ENCODE data around the gene PKNOX1.
A peak's percentile ranks its signal among the peaks of the same experiment; 100 is the strongest.

Gene PKNOX1

DNA sequence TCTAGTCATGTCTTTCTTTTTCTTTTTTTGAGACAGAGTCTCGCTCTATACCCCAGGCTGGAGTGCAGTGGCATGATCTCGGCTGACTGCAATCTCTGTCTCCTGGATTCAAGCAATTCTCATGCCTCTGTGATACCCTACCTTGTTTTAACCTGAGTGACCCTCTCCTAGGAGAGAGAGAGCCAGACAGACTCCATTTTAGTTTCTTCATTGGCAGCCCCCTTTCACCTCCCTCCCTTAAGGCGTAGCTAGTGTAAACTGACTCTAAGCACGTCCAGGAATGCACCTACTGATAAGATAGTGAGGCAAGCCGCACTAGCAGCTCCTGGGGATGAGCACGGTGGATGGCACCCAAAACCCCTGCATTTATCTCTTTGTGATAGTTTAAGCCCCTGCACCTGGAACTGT, 5.2 kb upstream of the PKNOX1 start:
- TF ChIP-seq, protein P1, sequence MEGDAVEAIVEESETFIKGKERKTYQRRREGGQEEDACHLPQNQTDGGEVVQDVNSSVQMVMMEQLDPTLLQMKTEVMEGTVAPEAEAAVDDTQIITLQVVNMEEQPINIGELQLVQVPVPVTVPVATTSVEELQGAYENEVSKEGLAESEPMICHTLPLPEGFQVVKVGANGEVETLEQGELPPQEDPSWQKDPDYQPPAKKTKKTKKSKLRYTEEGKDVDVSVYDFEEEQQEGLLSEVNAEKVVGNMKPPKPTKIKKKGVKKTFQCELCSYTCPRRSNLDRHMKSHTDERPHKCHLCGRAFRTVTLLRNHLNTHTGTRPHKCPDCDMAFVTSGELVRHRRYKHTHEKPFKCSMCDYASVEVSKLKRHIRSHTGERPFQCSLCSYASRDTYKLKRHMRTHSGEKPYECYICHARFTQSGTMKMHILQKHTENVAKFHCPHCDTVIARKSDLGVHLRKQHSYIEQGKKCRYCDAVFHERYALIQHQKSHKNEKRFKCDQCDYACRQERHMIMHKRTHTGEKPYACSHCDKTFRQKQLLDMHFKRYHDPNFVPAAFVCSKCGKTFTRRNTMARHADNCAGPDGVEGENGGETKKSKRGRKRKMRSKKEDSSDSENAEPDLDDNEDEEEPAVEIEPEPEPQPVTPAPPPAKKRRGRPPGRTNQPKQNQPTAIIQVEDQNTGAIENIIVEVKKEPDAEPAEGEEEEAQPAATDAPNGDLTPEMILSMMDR (IDR thresholded peaks at IDR 0.05; ENCODE audit: low read depth, low read length) = no peak
- no peak overlapping the region for H3K4me3 ChIP-seq (replicated peaks in 1 of 2; ENCODE audit: low read depth in 2 of 2, low read length in 2 of 2)
- DNase-seq (ENCODE audit: low read depth in 2 of 2) = no peak

DNA sequence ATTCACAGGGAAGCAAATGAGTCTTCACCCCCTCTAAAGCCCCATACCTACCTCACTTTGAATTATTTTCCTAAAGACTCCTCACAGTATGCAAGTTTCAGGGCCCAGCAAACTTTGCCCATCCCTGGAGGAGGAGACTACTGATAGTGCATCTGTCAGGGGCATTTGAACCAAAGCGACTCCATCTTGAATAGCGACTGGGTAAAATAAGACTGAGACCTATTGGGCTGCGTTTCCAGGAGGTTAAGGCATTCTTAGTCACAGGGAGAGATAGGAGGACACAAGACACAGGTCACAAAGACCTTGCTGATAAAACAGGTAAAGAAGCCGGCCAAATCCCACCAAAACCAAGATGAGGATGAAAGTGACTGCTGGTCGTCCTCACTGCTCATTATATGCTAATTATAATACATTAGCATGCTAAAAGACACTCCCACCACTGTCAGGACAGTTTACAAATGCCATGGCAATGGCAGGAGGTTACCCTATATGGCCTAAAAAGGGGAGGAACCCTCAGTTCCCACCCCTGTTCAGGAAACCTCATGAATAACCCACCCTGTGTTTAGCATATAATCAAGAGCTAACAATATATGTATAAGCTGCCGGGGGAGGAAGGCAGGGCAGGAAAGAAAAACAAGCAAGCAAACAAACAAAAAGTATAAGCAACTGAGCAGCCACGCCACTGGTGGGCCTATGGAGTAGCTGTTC, 3.3 kb upstream of the PKNOX1 start:
- TF ChIP-seq, protein P1 (IDR thresholded peaks at IDR 0.05; ENCODE audit: low read depth, low read length) = no peak
- H3K4me3 ChIP-seq (replicated peaks in 1 of 2; ENCODE audit: low read depth in 2 of 2, low read length in 2 of 2) = no peak overlapping the region
- DNase-seq (ENCODE audit: low read depth in 2 of 2) = no peak

DNA sequence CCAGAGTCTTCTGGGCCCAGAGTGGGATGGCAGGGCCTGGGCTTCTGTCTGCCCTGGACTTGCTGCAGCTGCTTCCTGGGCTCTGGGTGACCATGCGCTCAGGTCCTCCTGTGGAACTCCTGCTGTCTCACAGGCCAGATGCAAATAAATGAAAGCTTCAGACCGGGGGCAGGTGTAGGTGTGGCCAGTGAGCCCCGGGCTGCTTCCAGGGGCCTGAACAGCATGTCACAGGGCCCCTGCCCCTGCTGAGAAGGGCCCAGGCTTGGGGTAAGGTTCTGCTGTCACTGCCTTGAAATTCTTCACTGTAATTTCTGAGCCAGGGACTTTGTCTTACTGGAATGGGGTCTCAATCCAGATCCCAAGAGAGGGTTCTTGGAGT, 2.5 kb upstream of the PKNOX1 start:
- TF ChIP-seq, protein P1 (IDR thresholded peaks at IDR 0.05; ENCODE audit: low read depth, low read length) = no peak
- DNase-seq (ENCODE audit: low read depth in 2 of 2) = no peak

DNA sequence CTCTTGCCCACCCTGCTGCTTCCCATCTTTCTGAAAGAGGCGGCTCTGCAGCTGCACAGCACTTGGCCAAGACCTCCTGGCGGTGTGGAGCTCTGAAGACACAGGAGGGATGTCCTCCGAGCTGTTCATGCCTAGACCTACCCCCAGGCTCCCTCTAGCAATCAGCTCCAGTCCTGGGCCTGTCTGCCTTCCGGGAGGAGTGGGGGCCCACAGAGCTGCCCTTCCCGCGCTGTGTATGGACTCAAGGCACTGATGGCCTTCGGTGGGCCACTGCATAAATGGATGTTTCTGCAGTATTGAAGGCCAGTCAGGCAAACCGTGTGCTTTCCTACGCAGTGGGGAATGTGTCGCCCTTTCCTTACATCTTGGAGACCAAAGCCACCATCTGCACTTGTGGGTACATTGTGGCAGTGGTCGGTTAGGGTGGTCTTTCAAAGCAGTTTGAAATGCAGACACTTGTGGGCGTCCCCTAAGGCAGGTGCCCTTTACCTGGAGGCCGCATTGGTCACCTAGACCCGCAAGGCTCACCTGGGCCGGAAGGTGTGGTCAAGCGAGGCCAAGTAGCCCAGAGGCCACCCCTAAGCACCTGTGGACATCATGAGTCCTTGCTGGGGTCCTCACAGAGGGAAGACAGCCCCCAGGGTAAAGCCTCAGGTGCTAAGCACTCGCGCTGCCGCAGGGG, 912 bp upstream of the PKNOX1 start:
- DNase-seq (ENCODE audit: low read depth in 2 of 2) = no peak
- peak overlapping the region; percentile 62 to 64 for H3K4me3 ChIP-seq (replicated peaks in 1 of 2; ENCODE audit: low read depth in 2 of 2, low read length in 2 of 2)
- TF ChIP-seq, protein P1 (IDR thresholded peaks at IDR 0.05; ENCODE audit: low read depth, low read length) = no peak

More for the DNA sequence above, 2.5 kb upstream of the PKNOX1 start:
- no peak overlapping the region for H3K4me3 ChIP-seq (replicated peaks in 1 of 2; ENCODE audit: low read depth in 2 of 2, low read length in 2 of 2)

DNA sequence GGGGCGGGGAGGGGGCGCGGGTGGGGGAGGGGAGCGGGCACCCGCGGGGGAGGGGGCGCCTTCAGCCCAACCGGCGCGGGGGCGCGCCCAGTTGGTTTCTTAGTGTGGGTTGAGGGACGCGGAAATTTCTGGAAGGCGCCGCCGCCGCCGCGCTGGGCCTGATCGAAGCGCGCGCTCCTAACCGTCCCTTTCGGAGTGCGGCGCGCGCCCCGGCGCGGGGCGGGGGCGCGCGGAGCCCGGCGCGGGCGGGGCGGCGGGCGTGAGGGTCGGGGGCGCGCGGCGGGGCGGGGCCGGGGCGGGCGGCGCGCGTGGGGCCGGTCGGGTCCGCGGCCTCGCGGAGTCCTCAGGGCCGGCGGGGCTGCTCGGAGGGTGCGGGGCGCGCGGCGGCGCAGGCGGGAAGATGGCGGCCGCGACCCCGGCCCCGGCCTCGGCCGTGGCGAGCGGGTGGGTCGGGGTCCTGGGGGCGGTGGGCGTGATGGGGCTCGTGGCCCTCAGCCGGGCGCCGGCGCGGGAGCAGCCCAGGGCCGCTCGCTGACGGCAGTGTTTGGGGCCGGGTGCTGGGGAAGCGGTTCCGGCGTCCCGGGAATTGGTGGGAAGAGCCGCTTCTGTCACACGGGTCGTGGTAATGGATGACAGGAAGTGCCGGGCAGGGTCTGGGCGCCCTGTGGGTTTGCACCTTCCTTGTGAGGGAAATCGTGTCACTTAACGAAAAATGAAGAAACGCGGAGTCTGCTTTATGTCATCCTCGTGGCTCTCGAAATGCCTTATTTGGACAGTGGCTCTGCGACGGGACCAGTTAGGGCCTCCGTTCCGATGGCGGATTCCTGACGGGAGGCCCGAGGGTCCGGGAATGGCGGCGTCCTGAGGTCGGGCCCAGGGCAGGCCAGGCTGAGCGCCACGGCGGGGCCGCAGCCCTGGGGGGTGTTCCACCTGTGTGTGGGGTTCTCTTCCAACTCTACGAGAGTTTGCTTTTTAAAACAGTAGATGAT, 764 bp downstream of the PKNOX1 start:
- TF ChIP-seq, protein P1 (IDR thresholded peaks at IDR 0.05; ENCODE audit: low read depth, low read length) = no peak
- DNase-seq (ENCODE audit: low read depth in 2 of 2) = peak; percentile 61 to 79
- H3K4me3 ChIP-seq (replicated peaks in 1 of 2; ENCODE audit: low read depth in 2 of 2, low read length in 2 of 2) = peak overlapping the region; percentile 76 to 82

DNA sequence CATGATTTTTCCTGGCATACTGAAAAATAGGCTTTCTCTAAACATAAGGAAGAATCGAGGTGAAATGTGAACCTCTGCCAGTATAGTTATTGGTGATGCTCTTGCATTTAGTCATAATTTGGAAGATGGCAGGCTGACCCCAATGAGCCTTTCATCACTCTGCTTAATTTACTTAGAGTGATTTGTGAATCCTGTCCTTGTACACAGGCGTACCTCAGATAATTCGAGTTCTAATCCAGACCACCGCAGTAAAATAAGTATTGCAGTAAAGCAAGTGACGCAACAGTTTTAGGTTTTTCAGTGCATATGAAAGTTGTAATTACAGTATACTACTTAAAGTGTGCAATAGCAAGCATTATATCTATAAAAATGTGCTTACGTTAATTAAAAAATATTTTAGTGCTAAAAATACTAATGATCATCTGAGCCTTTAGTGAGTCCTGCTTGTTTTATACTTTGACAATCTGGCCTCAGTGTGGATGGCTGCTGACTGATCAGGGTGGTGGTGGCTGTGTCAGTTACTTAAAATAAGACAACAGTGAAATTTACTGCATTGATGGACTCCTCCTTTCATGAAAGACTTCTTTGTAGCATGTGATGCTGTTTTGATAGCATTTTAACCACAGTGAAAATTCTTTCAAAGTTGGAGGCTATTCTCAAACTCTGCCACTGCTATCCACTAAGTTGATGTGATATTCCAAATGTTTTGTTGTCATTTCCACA, 1.7 kb downstream of the PKNOX1 start:
- peak overlapping the region; percentile 76 to 82 for H3K4me3 ChIP-seq (replicated peaks in 1 of 2; ENCODE audit: low read depth in 2 of 2, low read length in 2 of 2)
- TF ChIP-seq, protein P1 (IDR thresholded peaks at IDR 0.05; ENCODE audit: low read depth, low read length) = no peak
- peak in 1 of 2 donors; percentile 11 for DNase-seq (ENCODE audit: low read depth in 2 of 2)
